Inflammatory macrophage treated with lipopolysaccharide for 4 hours (primary cell): ENCODE measurements around the gene DUSP9.
A peak's percentile ranks its signal among the peaks of the same experiment; 100 is the strongest.
"Not testable (repeated sequence)": the region's sequence is repeated elsewhere in the genome, so short reads cannot be mapped to it uniquely, and the experiment has no call there.

Source experiments
- DNase-seq: peaks from one replicate; pipeline ENCODE4 v3.0.0-alpha.2; 2020

DUSP9 gene

DNA sequence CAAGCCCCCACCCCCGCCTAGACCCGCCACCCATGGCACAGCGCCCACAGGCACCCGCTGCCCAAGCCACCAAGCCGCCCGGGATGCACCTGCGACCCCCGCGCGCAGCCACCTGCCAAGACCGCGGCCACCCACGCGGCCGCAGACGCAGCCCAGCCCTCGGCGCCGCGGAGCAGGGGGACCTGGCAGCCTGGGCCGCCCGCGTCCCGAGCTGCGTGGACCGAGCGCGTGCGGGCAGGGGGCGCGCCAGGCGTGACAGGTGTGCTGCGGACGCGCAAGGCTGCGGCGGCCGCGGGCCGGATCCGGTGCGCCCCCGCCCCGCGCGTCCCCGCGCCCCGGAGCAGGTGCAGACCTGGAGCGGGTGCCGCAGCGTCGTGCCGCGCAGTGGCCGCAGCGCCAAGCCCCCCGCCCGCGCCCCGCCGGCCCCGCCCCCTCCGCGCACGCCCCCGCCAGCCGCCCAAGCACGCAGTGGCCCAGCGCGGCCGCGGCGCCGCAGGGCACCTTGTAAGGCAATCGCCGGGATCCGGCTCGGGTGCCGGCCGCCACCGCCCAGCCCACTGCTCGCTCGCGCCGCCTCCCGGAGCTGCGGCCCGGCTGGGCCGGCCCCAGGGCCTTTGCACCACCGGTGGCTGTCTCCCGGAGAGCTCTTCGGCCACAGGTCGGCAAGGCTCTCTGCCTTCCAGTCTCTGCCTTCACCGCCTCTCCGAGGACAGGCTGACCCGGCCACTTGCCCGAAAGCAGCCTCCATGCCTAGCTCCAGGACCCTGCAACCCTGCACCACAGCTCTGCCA is 26.6 kb downstream of the DUSP9 start, which contains the start of gene PNCK:
Gene PNCK, minus strand, starts transcription at position 386 of the 791 bp plus-strand sequence. CDS start 737 bp downstream, outside the sequence.
- DNase-seq = no peak

DNA sequence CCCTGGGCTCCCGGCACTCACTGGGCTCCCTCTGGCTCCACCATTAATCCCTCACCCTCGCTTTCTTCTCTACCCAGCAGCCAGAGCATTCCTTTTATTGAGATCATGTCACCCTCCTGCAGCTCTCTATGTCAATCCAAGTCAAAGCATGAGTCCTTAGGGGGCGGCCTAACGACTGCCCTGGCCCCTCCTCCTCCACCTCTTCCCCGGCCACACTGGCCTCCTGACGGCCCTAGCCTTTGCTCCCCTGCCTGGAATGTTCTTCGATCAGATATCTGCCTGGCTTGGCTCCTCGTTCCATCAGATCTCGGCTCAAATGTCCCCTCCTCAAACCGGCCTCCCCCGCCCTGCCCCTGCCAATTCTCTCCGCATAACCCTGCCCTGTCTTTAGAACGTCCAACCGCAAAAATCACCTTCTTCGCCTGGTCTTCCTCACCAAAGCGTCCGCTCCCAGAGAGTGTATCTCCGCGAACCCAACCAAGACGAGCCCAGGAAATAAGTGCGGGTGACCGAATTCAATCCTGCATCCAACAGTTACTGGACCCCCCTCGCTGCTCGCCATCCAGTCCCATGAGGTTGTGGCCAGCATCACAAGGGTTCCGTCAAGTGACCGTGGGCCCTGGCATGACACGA is 27.3 kb downstream of the DUSP9 start:
- DNase-seq = no peak

- DNase-seq = peak; percentile 36
Observed at GRCh38 chrX:153681175-153681574, 34.2 kb downstream of the DUSP9 start.

DNA sequence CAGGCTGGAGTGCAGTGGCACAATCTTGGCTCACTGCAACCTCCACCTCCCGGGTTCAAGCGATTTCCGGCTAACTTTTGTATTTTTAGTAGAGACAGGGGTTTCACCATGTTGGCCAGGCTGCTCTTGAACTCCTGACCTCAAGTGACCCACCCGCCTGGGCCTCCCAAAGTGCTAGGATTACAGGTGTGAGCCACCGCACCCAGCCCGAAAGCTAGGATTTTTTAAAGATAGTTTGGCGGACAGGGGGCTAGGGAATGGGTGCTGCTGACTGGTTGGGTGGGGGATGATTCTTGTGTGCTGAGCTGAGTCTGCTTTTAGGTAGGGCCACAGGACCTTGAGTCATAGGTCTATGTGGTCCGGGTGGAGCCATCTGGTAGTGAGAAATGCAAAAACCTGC is 36.5 kb downstream of the DUSP9 start:
- DNase-seq = not testable (repeated sequence)

DNA sequence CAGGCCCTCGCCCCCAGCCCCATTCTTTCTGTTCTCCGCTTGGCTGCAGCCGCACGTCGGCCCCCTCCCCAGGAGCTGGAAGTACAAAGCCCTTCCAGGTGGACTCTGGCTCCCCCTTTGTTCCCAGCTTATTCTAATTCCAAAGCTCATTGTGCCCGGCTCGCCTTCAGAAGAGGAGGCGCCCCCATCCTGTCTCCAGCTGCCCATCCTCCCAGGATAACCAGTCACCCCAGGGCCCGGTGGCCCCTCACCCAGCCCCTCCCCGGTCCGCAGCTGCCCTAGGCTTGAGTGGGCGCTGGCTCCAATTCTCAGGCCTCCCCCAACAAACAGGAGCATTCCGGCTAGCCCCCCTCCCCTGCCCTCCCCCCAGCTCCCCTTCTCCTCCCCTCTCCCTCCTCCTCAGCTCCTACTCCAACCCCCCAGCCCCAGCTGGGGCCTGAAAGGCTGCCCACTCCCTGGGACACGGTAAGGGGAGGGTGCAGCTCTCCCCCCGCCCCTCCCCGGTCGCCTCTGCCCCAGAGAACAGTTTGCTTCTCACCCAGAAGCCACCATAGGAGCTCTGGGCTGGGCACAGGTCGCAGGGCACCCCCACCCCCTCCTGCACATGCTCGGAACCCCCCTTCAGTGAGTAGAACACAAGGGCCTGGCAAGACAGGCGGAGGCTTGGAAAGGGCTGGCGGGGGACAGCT is 37.6 kb downstream of the DUSP9 start:
- DNase-seq = no peak

- no peak for DNase-seq
Observed at GRCh38 chrX:153685156-153685536, 38.1 kb downstream of the DUSP9 start.

DNA sequence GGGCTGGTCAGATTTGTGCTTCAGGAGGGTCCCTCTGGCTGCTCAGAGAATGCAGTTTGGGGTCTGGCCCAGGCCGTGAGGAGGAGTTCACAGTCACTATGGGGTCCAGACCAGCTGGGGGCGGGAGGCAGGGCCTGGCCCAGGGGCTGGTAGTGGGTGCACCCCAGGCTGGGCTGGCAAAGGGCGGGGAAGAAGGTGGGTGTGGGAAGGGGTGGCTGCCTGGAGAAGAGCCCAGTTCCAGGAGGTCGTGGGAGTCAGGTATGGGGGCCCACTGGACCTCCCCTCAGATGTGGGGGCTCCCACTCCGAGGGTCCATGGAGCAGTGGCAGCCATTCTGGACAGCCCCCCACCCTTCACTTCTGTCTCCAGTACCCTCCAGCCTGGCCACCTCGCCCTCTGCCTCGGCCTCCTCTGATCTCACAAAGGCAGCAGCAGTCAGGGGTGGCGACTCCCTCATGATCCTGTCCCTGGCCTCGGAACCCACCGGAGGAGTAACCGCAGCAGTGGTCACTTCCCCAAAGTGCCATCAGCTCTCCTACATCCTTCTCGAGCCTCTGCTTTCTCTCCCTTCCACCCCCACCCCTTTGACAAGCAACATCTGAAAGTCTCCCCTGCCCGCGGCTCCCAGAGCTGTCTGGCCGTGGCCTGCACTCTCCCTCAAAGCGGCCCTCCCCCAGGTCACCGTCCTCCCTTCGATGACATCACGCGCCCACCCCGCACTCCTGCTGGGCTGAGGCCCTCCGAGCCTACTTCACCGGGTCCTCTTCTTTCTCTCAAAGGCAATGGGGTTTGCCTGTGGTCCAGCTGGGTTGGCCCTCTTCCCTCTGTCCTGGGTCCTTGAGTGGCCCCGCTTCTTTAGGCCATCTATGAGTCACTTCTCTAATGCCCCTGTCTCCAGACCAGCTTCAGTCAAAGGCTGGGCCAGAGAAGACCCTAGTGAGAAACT is 39.0 kb downstream of the DUSP9 start:
- peak; percentile 33 for DNase-seq

GRCh38 chrX:153686711-153687110 is 39.7 kb downstream of the DUSP9 start:
- no peak for DNase-seq

GRCh38 chrX:153687121-153688039 is 40.4 kb downstream of the DUSP9 start, which contains the start of gene SLC6A8:
Gene SLC6A8 (plus strand): TSS chrX:153687926. CDS start chrX:153688575, 649 bp downstream.
- peak; percentile 42 for DNase-seq

GRCh38 chrX:153688071-153688470 is 41.1 kb downstream of the DUSP9 start:
- DNase-seq = no peak

DNA sequence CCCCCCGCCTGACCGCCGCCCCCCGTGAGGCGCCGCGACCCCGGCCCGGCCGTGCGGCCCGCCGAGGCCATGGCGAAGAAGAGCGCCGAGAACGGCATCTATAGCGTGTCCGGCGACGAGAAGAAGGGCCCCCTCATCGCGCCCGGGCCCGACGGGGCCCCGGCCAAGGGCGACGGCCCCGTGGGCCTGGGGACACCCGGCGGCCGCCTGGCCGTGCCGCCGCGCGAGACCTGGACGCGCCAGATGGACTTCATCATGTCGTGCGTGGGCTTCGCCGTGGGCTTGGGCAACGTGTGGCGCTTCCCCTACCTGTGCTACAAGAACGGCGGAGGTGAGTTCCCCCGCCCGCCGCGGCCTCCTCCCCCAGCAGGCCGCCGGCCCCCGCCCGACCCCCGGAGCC is 41.5 kb downstream of the DUSP9 start:
- no peak for DNase-seq

- DNase-seq = no peak
Observed at GRCh38 chrX:153688911-153689590, 42.0 kb downstream of the DUSP9 start.

GRCh38 chrX:153689654-153690465 is 42.9 kb downstream of the DUSP9 start:
- no peak for DNase-seq

GRCh38 chrX:153690466-153690865 is 43.5 kb downstream of the DUSP9 start:
- DNase-seq = no peak

- DNase-seq = not testable (repeated sequence)
Observed at GRCh38 chrX:153691032-153691827, 44.2 kb downstream of the DUSP9 start.

DNA sequence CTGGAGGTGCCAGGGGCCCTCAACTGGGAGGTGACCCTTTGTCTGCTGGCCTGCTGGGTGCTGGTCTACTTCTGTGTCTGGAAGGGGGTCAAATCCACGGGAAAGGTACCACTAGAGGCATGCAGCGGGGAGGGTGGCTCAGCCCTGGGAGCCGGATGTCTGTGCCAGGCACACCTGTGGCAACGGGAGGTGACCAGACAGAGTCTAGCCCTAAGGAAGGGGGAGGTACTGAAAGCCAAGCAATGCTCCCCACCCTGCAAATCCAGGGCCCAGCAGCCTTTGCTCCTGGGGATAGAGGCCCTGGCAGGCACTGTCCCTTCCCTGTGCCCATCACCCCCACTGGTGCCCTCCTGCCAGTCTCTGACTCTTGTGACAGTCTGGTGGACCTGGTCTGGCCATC is 45.0 kb downstream of the DUSP9 start:
- no peak for DNase-seq

DNA sequence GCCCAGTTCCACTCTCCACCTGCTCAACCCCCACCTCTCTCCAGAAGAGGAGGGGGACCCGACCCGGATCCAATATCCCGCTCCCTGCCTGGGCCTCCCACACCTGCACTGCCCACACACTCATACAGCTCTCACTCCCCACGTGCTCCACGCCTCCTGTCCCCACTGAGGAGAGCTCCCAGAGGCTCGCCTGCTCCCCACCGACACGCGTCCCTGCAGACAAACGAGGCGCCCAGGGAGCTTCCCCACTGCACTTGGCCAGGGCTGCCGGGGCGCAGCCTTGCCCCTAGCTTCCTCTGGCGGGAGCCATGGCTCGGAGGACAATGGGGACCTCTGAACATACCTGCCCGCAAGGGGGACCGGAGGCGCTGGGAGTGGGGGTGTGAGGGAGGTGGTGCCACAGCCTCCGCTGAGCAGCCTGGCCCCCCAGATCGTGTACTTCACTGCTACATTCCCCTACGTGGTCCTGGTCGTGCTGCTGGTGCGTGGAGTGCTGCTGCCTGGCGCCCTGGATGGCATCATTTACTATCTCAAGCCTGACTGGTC is 45.7 kb downstream of the DUSP9 start:
- no peak for DNase-seq

- no peak for DNase-seq
Observed at GRCh38 chrX:153693216-153694086, 46.4 kb downstream of the DUSP9 start.
